Keratinocyte (primary cell): Measurements from ENCODE around the gene ZMIZ1.

Source experiments
- CTCF ChIP-seq, 3 experiments: IDR thresholded peaks in 1 of 3; conservative IDR thresholded peaks in 1 of 3; optimal IDR thresholded peaks in 1 of 3; 2 replicates in 2 of 3; 3 replicates in 1 of 3; pipeline versions ENCODE3 to v1.5.1; 2011; ENCODE audit warnings: low read length in 3 of 3, mild to moderate bottlenecking in 3 of 3, moderate library complexity in 2 of 3, control low read depth in 1 of 3, inconsistent platforms in 1 of 3; ENCODE audit not compliant: insufficient read depth in 2 of 3; ENCODE audit errors: extremely low read depth in 1 of 3
- EZH2 ChIP-seq: IDR thresholded peaks from one replicate; pipeline ENCODE4 v1.6.1; 2012; ENCODE audit warnings: inconsistent platforms, mild to moderate bottlenecking, low read length, moderate library complexity

- TF ChIP-seq CTCF (optimal IDR thresholded peaks at IDR 0.05 in 1 of 3, IDR thresholded peaks at IDR 0.05 in 1 of 3, conservative IDR thresholded peaks at IDR 0.05 in 1 of 3; ENCODE audit: extremely low read depth in 1 of 3, insufficient read depth in 2 of 3, low read length in 3 of 3) (no peak), EZH2 (no peak)
Observed at GRCh38 chr10:79269443-79269842, 200.7 kb downstream of the ZMIZ1 start.
